GM12874 (cell line): ENCODE results near the gene BDP1.

ENCODE experiments used
- TF ChIP-seq, protein P1 (sequence below): IDR thresholded peaks from 2 replicates; pipeline ENCODE4 v1.5.1; 2011; ENCODE audit warnings: low read depth, mild to moderate bottlenecking, control low read depth, low read length, moderate library complexity; ENCODE audit not compliant: insufficient read depth

The BDP1 gene

DNA sequence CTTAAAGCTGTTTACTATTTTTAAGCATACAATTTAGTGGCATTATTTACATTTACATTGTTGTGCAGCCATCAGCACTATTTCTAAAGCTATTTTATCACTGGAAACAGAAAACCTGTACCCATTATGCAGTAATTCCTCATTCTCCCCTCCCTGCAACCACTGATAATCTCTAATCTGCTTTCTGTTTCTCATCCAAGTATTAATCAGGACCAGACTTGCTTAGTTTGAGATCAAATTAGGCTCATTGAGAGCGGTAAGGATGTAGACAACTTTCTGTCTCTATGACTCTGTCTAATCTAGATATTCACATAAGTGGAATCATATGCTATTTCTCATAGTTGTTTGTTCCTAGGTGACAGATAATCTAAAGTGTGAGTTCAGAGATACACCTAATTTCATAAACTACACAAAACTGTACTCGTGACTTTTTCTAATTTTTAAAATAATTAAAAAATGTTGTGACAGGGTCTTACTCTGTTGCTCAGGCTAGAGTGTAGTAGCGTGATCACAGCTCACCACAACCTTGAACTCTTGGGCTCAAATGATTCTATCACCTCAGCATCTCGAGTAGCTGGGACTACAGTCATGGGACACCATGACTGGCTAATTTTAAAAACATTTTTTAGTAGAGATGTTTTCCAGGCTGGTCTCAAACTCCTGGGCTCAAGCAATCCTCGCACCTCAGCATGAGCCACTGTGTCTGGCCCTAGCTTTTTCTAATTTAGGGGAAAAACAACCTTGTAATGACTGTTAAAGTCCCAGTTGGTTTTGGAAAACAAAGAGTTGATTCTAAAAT is 37.6 kb downstream of the BDP1 start:
- TF ChIP-seq, protein P1, sequence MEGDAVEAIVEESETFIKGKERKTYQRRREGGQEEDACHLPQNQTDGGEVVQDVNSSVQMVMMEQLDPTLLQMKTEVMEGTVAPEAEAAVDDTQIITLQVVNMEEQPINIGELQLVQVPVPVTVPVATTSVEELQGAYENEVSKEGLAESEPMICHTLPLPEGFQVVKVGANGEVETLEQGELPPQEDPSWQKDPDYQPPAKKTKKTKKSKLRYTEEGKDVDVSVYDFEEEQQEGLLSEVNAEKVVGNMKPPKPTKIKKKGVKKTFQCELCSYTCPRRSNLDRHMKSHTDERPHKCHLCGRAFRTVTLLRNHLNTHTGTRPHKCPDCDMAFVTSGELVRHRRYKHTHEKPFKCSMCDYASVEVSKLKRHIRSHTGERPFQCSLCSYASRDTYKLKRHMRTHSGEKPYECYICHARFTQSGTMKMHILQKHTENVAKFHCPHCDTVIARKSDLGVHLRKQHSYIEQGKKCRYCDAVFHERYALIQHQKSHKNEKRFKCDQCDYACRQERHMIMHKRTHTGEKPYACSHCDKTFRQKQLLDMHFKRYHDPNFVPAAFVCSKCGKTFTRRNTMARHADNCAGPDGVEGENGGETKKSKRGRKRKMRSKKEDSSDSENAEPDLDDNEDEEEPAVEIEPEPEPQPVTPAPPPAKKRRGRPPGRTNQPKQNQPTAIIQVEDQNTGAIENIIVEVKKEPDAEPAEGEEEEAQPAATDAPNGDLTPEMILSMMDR = no peak

DNA sequence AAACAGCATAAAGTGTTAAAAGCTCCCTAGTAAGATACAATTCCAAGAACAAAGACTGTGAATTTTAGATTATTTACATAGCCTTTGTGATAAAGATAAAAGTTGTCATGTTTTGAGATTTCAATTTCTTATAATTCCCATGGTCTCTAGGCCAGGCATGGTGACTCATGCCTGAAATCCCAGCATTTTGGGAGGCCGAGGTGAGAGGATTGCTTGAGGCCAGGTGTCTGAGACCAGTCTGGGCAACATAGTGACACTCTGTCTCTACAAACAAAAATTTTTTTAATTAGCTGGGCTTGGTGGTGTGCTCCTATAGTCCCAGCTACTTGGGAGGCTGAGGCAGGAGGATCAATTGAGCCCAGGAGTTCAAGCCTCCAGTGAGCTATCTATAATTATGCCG is 48.1 kb downstream of the BDP1 start:
- TF ChIP-seq, protein P1 = no peak

DNA sequence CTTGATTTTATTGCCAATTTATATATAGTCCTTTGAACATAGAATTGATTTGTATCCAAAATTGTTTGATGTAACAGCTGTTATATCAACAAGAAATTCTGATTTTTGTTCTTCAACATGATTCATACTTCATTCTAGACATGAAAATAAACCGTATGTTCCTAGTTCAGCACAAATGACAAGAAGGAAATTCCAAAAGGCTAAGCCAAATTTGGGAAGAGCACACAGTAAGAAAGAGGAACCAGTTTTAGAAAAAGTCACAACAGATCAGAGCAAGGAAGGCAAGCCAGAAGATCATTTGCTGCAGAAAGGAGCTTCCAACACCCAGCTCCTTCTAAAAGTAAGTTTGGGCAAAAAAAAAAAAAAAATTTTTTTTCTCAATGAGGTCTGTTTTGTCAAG is 66.7 kb downstream of the BDP1 start:
- TF ChIP-seq, protein P1 = no peak

GRCh38 chr5:71528206-71528605 is 72.8 kb downstream of the BDP1 start:
- TF ChIP-seq, protein P1 = no peak

DNA sequence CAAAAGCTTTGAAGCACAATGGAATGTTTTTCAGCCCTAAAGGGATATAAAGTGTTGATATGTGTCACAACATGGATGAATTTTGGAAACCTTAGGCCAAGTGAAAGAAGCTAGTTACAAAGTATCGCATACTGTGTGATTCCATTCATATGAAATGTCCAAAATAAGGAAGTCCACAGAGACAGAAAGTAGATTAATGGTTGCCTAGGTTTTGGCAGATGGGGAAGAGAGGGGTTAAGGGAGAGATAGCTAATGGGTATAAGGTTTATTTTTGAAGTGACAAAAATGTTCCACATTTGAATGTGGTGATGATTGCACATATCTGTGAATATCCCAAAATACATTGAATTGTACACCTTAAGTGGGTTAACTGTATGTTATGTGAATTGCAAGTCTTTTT is 74.2 kb downstream of the BDP1 start:
- TF ChIP-seq, protein P1 = no peak

- TF ChIP-seq, protein P1 = no peak
Observed at GRCh38 chr5:71533142-71533541, 77.7 kb downstream of the BDP1 start.

DNA sequence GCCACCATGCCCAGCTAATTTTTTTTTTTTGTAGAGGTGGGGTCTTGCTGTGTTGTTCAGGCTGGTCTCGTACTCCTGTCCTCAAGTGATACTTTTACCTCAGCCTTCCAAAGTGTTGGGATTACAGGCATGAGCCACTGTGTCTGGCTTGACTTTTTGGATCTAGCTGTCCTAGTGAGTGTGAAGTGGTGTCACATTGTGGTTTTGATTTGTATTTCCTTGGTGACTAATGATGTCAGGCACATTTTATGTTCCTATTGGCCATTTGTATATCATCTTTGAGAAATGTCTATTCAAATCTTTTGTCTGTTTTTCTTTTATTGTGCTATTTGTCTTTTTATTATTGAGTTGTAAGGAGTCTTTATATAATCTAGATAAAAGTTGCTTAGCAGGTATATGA is 78.2 kb downstream of the BDP1 start:
- TF ChIP-seq, protein P1 = no peak
